Fibroblast of lung (primary cell): Measurements from ENCODE around the gene KCTD21. TPM values are rescaled to one million over a fixed set of nuclear protein-coding genes. Genes with fewer than 3 reads are reported as not detected.

ENCODE experiments used
- DNase-seq, 2 donors: peaks; one replicate each; pipeline versions ENCODE4 v3.0.0 to v3.0.0-alpha.2; 2010; ENCODE audit warnings: low read depth in 2 of 2
- H2AFZ ChIP-seq: 2 replicates; pipeline ENCODE4 v1.5.1; 2012; ENCODE audit warnings: low read length, control low read depth, inconsistent platforms
- H3K27ac ChIP-seq: 2 replicates; pipeline ENCODE4 v1.5.1; 2011; ENCODE audit warnings: low read length, control low read depth; ENCODE audit not compliant: insufficient read depth
- H3K27me3 ChIP-seq: 2 replicates; pipeline ENCODE4 v1.5.1; 2011; ENCODE audit warnings: mild to moderate bottlenecking, low read length; ENCODE audit not compliant: control insufficient read depth, insufficient read depth
- H3K36me3 ChIP-seq: 2 replicates; pipeline ENCODE4 v1.5.1; 2011; ENCODE audit warnings: low read length; ENCODE audit not compliant: control insufficient read depth, insufficient read depth
- H3K4me1 ChIP-seq: 2 replicates; pipeline ENCODE4 v1.5.1; 2011; ENCODE audit warnings: low read length; ENCODE audit not compliant: control insufficient read depth, insufficient read depth; ENCODE audit errors: extremely low read depth
- H3K4me2 ChIP-seq: 2 replicates; pipeline ENCODE4 v1.5.1; 2011; ENCODE audit warnings: low read length, control low read depth; ENCODE audit not compliant: insufficient read depth; ENCODE audit errors: extremely low read depth
- H3K4me3 ChIP-seq, 4 experiments: fragments of 200-600 bp in 1 of 4; sonication (generic) in 1 of 4; replicated peaks in 1 of 4; 2 replicates each; pipeline ENCODE4 v1.5.1; 2011 to 2016; ENCODE audit warnings: low read length in 4 of 4, low read depth in 3 of 4, mild to moderate bottlenecking in 3 of 4, control low read depth in 2 of 4, inconsistent platforms in 1 of 4, mixed read lengths in 1 of 4; ENCODE audit not compliant: insufficient read depth in 1 of 4; ENCODE audit errors: control extremely low read depth in 1 of 4
- H3K79me2 ChIP-seq: 2 replicates; pipeline ENCODE4 v1.5.1; 2012; ENCODE audit warnings: mild to moderate bottlenecking, low read length, inconsistent platforms; ENCODE audit not compliant: control insufficient read depth, insufficient read depth
- H3K9ac ChIP-seq: 2 replicates; pipeline ENCODE4 v1.5.1; 2011; ENCODE audit warnings: mild to moderate bottlenecking, low read length, control low read depth; ENCODE audit not compliant: insufficient read depth
- H3K9me3 ChIP-seq: 2 replicates; pipeline ENCODE4 v1.5.1; 2012; ENCODE audit warnings: low read depth, low read length; ENCODE audit not compliant: control insufficient read depth, insufficient read depth
- H4K20me1 ChIP-seq: 2 replicates; pipeline ENCODE4 v1.5.1; 2011; ENCODE audit warnings: low read length; ENCODE audit not compliant: control insufficient read depth, insufficient read depth; ENCODE audit errors: extremely low read depth
- CTCF ChIP-seq, 2 donors: IDR thresholded peaks in 1 of 2; conservative IDR thresholded peaks in 1 of 2; 1 replicate in 1 of 2; 2 replicates in 1 of 2; pipeline ENCODE4 v1.5.1; 2011 to 2012; ENCODE audit warnings: low read length in 2 of 2, control low read depth in 1 of 2, inconsistent platforms in 1 of 2, low read depth in 1 of 2, mild to moderate bottlenecking in 1 of 2
- EZH2 ChIP-seq: IDR thresholded peaks from 2 replicates; pipeline ENCODE4 v1.5.1; 2012; ENCODE audit warnings: low read length, control low read depth, mild to moderate bottlenecking; ENCODE audit errors: missing control alignments
- polyA plus RNA-seq, 2 donors: library from polyadenylated mRNA; depleted of rRNA in 1 of 2; stranded (reverse) in 1 of 2; unstranded in 1 of 2; fragments of >200 nt; gene quantifications; 2 replicates each; pipeline ENCODE4 v1.2.1, GENCODE V29; 2011 to 2012; ENCODE audit warnings: missing spikeins in 1 of 2
- total RNA-seq: library from RNA; depleted of rRNA; stranded (reverse); fragments of >200 nt; gene quantifications from 2 replicates; pipeline ENCODE4 v1.2.1, GENCODE V29; 2014

KCTD21 gene
- total and polyA plus RNA-seq, 2 donors (not counting 1 experiment from before 2014, with no cell fraction given) = 8.1 to 15.9 TPM

- Histone ChIP-seq H4K20me1 (no peaks in the 10 kb centered on the region), H3K36me3 (no peaks in the 10 kb centered on the region), H3K79me2 (no peaks in the 10 kb centered on the region), H3K9ac (no peak overlapping the region), H2AFZ (no peak overlapping the region), H3K4me2 (no peak overlapping the region), H3K4me3 (no peak overlapping the region), H3K27ac (no peak overlapping the region), H3K4me1 (peaks cover 7% of the 10 kb centered on the region), H3K27me3 (no peaks in the 10 kb centered on the region), H3K9me3 (no peaks in the 10 kb centered on the region)
- no peak for TF ChIP-seq EZH2
- TF ChIP-seq CTCF (conservative IDR thresholded peaks at IDR 0.05 in 1 of 2, IDR thresholded peaks at IDR 0.05 in 1 of 2; ENCODE audit: low read depth in 1 of 2, low read length in 2 of 2) = no peak
- no peak for DNase-seq
Observed at GRCh38 chr11:78163828-78164227, 24.6 kb downstream of the KCTD21 start.

DNA sequence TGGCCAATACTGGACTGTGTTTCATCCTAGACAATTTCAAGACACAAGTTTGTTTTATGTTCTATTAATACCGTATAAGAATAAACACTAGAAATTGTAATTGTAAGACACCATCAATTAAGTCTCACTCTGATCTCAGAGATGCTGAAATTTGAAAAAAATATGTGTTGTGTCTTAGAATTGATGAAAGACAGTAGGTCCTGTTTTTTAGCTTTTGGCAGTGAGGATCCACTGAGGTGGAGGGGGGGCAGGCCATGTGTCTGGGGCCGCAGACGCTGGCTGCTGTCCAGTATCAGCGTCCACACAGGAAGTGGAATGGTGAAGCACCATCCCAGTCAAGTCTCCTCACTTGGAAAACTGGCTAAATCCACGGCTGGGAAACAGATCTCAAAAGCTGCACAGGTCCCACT lies 26.5 kb downstream of the KCTD21 start:
- no peak overlapping the region for H3K27ac ChIP-seq
- no peaks in the 10 kb centered on the region for H3K79me2 ChIP-seq
- no peak for TF ChIP-seq EZH2
- no peak for TF ChIP-seq CTCF (conservative IDR thresholded peaks at IDR 0.05 in 1 of 2, IDR thresholded peaks at IDR 0.05 in 1 of 2; ENCODE audit: low read depth in 1 of 2, low read length in 2 of 2)
- no peaks in the 10 kb centered on the region for H4K20me1 ChIP-seq
- no peaks in the 10 kb centered on the region for H3K9me3 ChIP-seq
- H3K4me1 ChIP-seq = no peaks in the 10 kb centered on the region
- no peak overlapping the region for H3K4me3 ChIP-seq
- H2AFZ ChIP-seq = no peak overlapping the region
- H3K9ac ChIP-seq = no peak overlapping the region
- H3K4me2 ChIP-seq = no peak overlapping the region
- DNase-seq = peak in 1 of 2 donors; percentile 49
- H3K27me3 ChIP-seq = no peaks in the 10 kb centered on the region
- no peaks in the 10 kb centered on the region for H3K36me3 ChIP-seq

DNA sequence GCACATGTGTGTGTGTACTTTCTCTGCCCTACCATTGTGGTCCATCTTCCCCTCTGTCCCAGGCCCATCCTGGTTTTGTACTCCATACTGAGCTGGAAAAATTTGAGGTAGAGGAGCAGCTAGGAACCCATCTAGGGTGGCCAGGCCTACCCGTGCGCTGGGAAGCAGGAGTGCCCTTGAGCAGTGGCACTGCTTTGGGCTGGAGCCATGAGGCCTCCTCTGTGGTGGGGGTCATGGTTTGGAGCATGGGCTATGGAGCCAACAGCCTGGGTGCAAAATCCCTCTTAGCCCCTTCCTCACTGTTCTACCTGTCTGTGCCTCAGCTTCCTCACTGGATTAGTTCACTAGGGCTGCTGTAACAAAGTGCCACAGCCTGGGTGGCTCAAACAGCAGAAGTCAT lies 27.1 kb downstream of the KCTD21 start:
- H3K79me2 ChIP-seq = no peaks in the 10 kb centered on the region
- H3K27me3 ChIP-seq = no peaks in the 10 kb centered on the region
- no peaks in the 10 kb centered on the region for H3K36me3 ChIP-seq
- H3K9me3 ChIP-seq = no peaks in the 10 kb centered on the region
- H4K20me1 ChIP-seq = no peaks in the 10 kb centered on the region
- H3K9ac ChIP-seq = no peak overlapping the region
- no peak overlapping the region for H3K27ac ChIP-seq
- no peak overlapping the region for H3K4me2 ChIP-seq
- TF ChIP-seq CTCF (conservative IDR thresholded peaks at IDR 0.05 in 1 of 2, IDR thresholded peaks at IDR 0.05 in 1 of 2; ENCODE audit: low read depth in 1 of 2, low read length in 2 of 2) = no peak
- no peak for TF ChIP-seq EZH2
- no peaks in the 10 kb centered on the region for H3K4me1 ChIP-seq
- no peak overlapping the region for H2AFZ ChIP-seq
- no peak overlapping the region for H3K4me3 ChIP-seq
- DNase-seq = no peak
